WTC11 (cell line): ENCODE results near the gene GPC6. TPM values are rescaled to one million over a fixed set of nuclear protein-coding genes. Genes with fewer than 3 reads are reported as not detected.
A peak's percentile ranks its signal among the peaks of the same experiment; 100 is the strongest.

Experiments used
- ATAC-seq: fragments of 200-7000 bp; cut with Tn5 transposase; 2 replicates; pipeline ENCODE4 v1.10.0; 2021; ENCODE audit warnings: mild to moderate bottlenecking, moderate library complexity
- CTCF ChIA-PET: fragments of 300-600 bp; sonication (Branson Sonifier 250); formaldehyde crosslinking; loops from one replicate; lab custom pipeline; 2021; ENCODE audit warnings: antibody characterized with exemption; lab: Charles Lee
- POLR2A ChIA-PET: fragments of 350-600 bp; sonication (Branson Sonifier 250); formaldehyde crosslinking; loops from one replicate; lab custom pipeline; 2021; ENCODE audit warnings: antibody characterized with exemption; lab: Charles Lee
- DNase-seq: peaks from one replicate; pipeline ENCODE4 v3.0.0; 2021; ENCODE audit warnings: low spot score
- H3K27ac Mint-ChIP-seq: 2 replicates; pipeline ENCODE4 v1.8.0; 2021; ENCODE audit warnings: mixed read lengths
- H3K27me3 Mint-ChIP-seq: 2 replicates; pipeline ENCODE4 v1.8.0; 2021; ENCODE audit warnings: low read depth, mild to moderate bottlenecking, moderate library complexity, mixed read lengths
- H3K36me3 Mint-ChIP-seq: 2 replicates; pipeline ENCODE4 v1.8.0; 2021; ENCODE audit warnings: mixed read lengths
- H3K4me1 Mint-ChIP-seq: 2 replicates; pipeline ENCODE4 v1.8.0; 2022; ENCODE audit warnings: mixed read lengths
- H3K4me3 Mint-ChIP-seq: 2 replicates; pipeline ENCODE4 v1.8.0; 2021; ENCODE audit warnings: mild to moderate bottlenecking, moderate library complexity, mixed read lengths
- H3K9me3 Mint-ChIP-seq: 2 replicates; pipeline ENCODE4 v1.8.0; 2021; ENCODE audit warnings: mixed read lengths
- CBFB ChIP-seq: sonication (generic); formaldehyde crosslinking; IDR thresholded peaks from 2 replicates; pipeline ENCODE4 v1.8.1; 2022; ENCODE audit warnings: mild to moderate bottlenecking, low read depth, missing genetic modification reagents
- E2F1 ChIP-seq: sonication (generic); formaldehyde crosslinking; IDR thresholded peaks from 2 replicates; pipeline ENCODE4 v1.8.0; 2022; ENCODE audit warnings: mild to moderate bottlenecking, missing genetic modification reagents
- E2F5 ChIP-seq: sonication (generic); formaldehyde crosslinking; IDR thresholded peaks from 2 replicates; pipeline ENCODE4 v1.8.1; 2022; ENCODE audit warnings: mild to moderate bottlenecking, moderate library complexity, missing genetic modification reagents
- ESRRA ChIP-seq: sonication (generic); formaldehyde crosslinking; IDR thresholded peaks from 2 replicates; pipeline ENCODE4 v1.8.1; 2022; ENCODE audit warnings: mild to moderate bottlenecking, missing genetic modification reagents, borderline replicate concordance
- FOXJ3 ChIP-seq: sonication (generic); formaldehyde crosslinking; IDR thresholded peaks from 2 replicates; pipeline ENCODE4 v1.9.0; 2021; ENCODE audit warnings: missing genetic modification reagents, mild to moderate bottlenecking, borderline replicate concordance
- GABPB1 ChIP-seq: sonication (generic); formaldehyde crosslinking; IDR thresholded peaks from 2 replicates; pipeline ENCODE4 v1.8.1; 2023; ENCODE audit warnings: mild to moderate bottlenecking, missing genetic modification reagents
- GTF2I ChIP-seq: fragments of 250-450 bp; sonication (Bioruptor Pico); conservative IDR thresholded peaks from 2 replicates; pipeline ENCODE4 v1.4.0; 2021; ENCODE audit warnings: mild to moderate bottlenecking
- MYBL2 ChIP-seq: sonication (generic); formaldehyde crosslinking; IDR thresholded peaks from 2 replicates; pipeline ENCODE4 v1.8.1; 2023; ENCODE audit warnings: mild to moderate bottlenecking, moderate library complexity, missing genetic modification reagents
- NFYB ChIP-seq: sonication (generic); formaldehyde crosslinking; conservative IDR thresholded peaks from 2 replicates; pipeline ENCODE4 v1.8.0; 2022; ENCODE audit warnings: low read depth, missing genetic modification reagents
- NR3C1 ChIP-seq: sonication (generic); formaldehyde crosslinking; conservative IDR thresholded peaks from 2 replicates; pipeline ENCODE4 v1.8.1; 2023; ENCODE audit warnings: low read depth, mild to moderate bottlenecking, missing genetic modification reagents
- RORB ChIP-seq: fragments of 250-450 bp; sonication (Bioruptor Pico); IDR thresholded peaks from 2 replicates; pipeline ENCODE4 v1.9.0; 2021; ENCODE audit warnings: mild to moderate bottlenecking
- SMAD4 ChIP-seq: sonication (generic); formaldehyde crosslinking; IDR thresholded peaks from 2 replicates; pipeline ENCODE4 v1.8.0; 2022; ENCODE audit warnings: mild to moderate bottlenecking, missing genetic modification reagents
- SOX15 ChIP-seq: fragments of 250-450 bp; sonication (Bioruptor Pico); IDR thresholded peaks from 2 replicates; pipeline ENCODE4 v1.9.0; 2021; ENCODE audit warnings: mild to moderate bottlenecking
- TEAD1 ChIP-seq: sonication (generic); formaldehyde crosslinking; IDR thresholded peaks from 2 replicates; pipeline ENCODE4 v1.8.0; 2022; ENCODE audit warnings: mild to moderate bottlenecking, missing genetic modification reagents
- TEAD4 ChIP-seq: sonication (generic); formaldehyde crosslinking; IDR thresholded peaks from 2 replicates; pipeline ENCODE4 v1.8.0; 2022; ENCODE audit warnings: mild to moderate bottlenecking, missing genetic modification reagents
- TP53 ChIP-seq: sonication (generic); formaldehyde crosslinking; IDR thresholded peaks from 2 replicates; pipeline ENCODE4 v1.8.1; 2023; ENCODE audit warnings: mild to moderate bottlenecking, missing genetic modification reagents
- USF1 ChIP-seq: sonication (generic); formaldehyde crosslinking; IDR thresholded peaks from 2 replicates; pipeline ENCODE4 v1.8.0; 2022; ENCODE audit warnings: mild to moderate bottlenecking, missing genetic modification reagents
- ZNF138 ChIP-seq: sonication (generic); formaldehyde crosslinking; conservative IDR thresholded peaks from 2 replicates; pipeline ENCODE4 v1.8.1; 2022; ENCODE audit warnings: mild to moderate bottlenecking, moderate library complexity, missing genetic modification reagents
- ZNF219 ChIP-seq: sonication (generic); formaldehyde crosslinking; IDR thresholded peaks from 2 replicates; pipeline ENCODE4 v1.8.0; 2023; ENCODE audit warnings: missing genetic modification reagents, mild to moderate bottlenecking, borderline replicate concordance
- ZNF317 ChIP-seq: sonication (generic); formaldehyde crosslinking; IDR thresholded peaks from 2 replicates; pipeline ENCODE4 v1.8.1; 2023; ENCODE audit warnings: low read depth, mild to moderate bottlenecking, moderate library complexity, missing genetic modification reagents, borderline replicate concordance
- ZNF423 ChIP-seq: fragments of 250-450 bp; sonication (Bioruptor Pico); IDR thresholded peaks from 2 replicates; pipeline ENCODE4 v2.1.2; 2022; ENCODE audit warnings: mild to moderate bottlenecking, moderate library complexity
- total RNA-seq: library from RNA; stranded (reverse); gene quantifications from 3 replicates; pipeline ENCODE4 v1.2.3, GENCODE V29; 2021
- TF ChIP-seq, protein P1 (sequence below): sonication (generic); formaldehyde crosslinking; IDR thresholded peaks from 2 replicates; pipeline ENCODE4 v1.8.1; 2023; ENCODE audit warnings: mild to moderate bottlenecking, missing genetic modification reagents, moderate library complexity
- TF ChIP-seq, protein P2 (sequence below): sonication (generic); formaldehyde crosslinking; IDR thresholded peaks from 2 replicates; pipeline ENCODE4 v1.8.1; 2022; ENCODE audit warnings: missing genetic modification reagents, borderline replicate concordance
- TF ChIP-seq, protein P3 (sequence below): sonication (generic); formaldehyde crosslinking; IDR thresholded peaks from 2 replicates; pipeline ENCODE4 v1.8.1; 2022; ENCODE audit warnings: mild to moderate bottlenecking, missing genetic modification reagents, moderate library complexity, borderline replicate concordance

Gene GPC6
- total RNA-seq, 1 experiment from 2014 or later, result 19.5 TPM

DNA sequence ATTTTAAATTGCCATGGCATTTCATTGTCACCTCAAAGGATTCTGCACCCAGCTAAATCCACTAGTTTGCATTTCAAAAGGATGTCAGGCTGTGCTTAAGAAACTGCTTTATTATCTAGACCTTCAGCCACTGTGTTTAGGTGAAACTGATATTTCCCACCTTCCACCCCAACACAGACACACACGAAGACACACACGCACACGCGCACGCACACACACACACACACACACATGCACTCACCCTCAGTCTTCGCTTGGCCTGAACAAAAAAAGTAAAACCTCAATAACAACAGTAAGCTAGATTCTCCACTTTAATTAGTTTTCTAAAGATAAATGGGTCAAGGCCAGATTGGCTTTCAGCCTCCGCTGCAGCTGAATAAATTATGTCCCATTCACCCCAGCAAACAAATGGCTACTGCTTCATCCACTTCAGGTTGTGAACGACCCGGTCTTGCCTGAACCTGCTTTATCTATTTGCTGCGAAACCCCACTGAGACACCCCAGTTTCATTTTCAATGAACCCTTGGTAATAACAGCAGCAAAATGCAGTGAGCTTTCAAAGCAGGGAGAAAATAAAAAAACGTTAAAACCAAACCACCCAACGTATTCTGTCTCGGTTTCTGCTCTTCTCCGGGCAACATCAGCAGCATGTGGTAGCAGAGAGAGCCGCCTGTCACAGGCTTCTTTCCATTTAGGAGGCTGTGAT lies 1086.1 kb downstream of the GPC6 start:
- peak overlapping the region; percentile 7 for H3K4me3 Mint-ChIP-seq

GRCh38 chr13:94313321-94313910 lies 1086.8 kb downstream of the GPC6 start:
- no peaks in the 10 kb centered on the region for H3K27me3 Mint-ChIP-seq
- no peaks in the 10 kb centered on the region for H3K9me3 Mint-ChIP-seq
- ChIA-PET CTCF (no interaction called here), POLR2A (no interaction called here)
- DNase-seq (no peak), ATAC-seq (no peak)
- no peak overlapping the region for H3K4me3 Mint-ChIP-seq
- H3K36me3 Mint-ChIP-seq, result no peaks in the 10 kb centered on the region
- peaks cover 32% of the 10 kb centered on the region for H3K4me1 Mint-ChIP-seq
- no peak for TF ChIP-seq SOX15 (CRISPR knock-in tag)
- no peak for TF ChIP-seq SMAD4 (CRISPR knock-in tag)
- TF ChIP-seq FOXJ3, result no peak
- no peak for TF ChIP-seq TEAD4
- TF ChIP-seq, protein P1, sequence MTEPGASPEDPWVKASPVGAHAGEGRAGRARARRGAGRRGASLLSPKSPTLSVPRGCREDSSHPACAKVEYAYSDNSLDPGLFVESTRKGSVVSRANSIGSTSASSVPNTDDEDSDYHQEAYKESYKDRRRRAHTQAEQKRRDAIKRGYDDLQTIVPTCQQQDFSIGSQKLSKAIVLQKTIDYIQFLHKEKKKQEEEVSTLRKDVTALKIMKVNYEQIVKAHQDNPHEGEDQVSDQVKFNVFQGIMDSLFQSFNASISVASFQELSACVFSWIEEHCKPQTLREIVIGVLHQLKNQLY (CRISPR knock-in tag), result no peak
- no peak for TF ChIP-seq MYBL2
- no peak for TF ChIP-seq CBFB (CRISPR knock-in tag)
- TF ChIP-seq, all 79 proteins: peak for 0
- H3K27ac Mint-ChIP-seq, result no peak overlapping the region

More for the DNA sequence above, 1086.1 kb downstream of the GPC6 start:
- Mint-ChIP-seq H3K27me3 (no peaks in the 10 kb centered on the region), H3K36me3 (no peaks in the 10 kb centered on the region), H3K9me3 (no peaks in the 10 kb centered on the region), H3K4me1 (peaks cover 32% of the 10 kb centered on the region), H3K27ac (peak overlapping the region; percentile 25; the same call in 1 of the 2 replicates)
- DNase-seq (no peak), ATAC-seq (peak; percentile 56)
- ChIA-PET POLR2A (no interaction called here), CTCF (interaction anchor here (1.2 kb wide), 1 partner anchor 104 kb away, joined by 3 read pairs; no protein-coding TSS in a partner anchor)
- TF ChIP-seq NFYB, result no peak
- TF ChIP-seq SOX15 (CRISPR knock-in tag), result no peak
- no peak for TF ChIP-seq ZNF317 (CRISPR knock-in tag)
- no peak for TF ChIP-seq ESRRA (CRISPR knock-in tag)
- TF ChIP-seq ZNF138 (CRISPR knock-in tag), result no peak
- TF ChIP-seq ZNF219 (CRISPR knock-in tag), result no peak
- no peak for TF ChIP-seq USF1 (CRISPR knock-in tag)
- no peak for TF ChIP-seq TP53 (CRISPR knock-in tag)
- no peak for TF ChIP-seq RORB

GRCh38 chr13:94313926-94314325 lies 1087.3 kb downstream of the GPC6 start:
- ATAC-seq, result no peak
- DNase-seq, result no peak
- Mint-ChIP-seq H3K4me1 (peaks cover 32% of the 10 kb centered on the region), H3K36me3 (no peaks in the 10 kb centered on the region), H3K27me3 (no peaks in the 10 kb centered on the region), H3K4me3 (no peak overlapping the region), H3K27ac (no peak overlapping the region), H3K9me3 (no peaks in the 10 kb centered on the region)
- POLR2A ChIA-PET, result no interaction called here
- CTCF ChIA-PET, result no interaction called here
- no peak for TF ChIP-seq TEAD1 (CRISPR knock-in tag)
- no peak for TF ChIP-seq ZNF219 (CRISPR knock-in tag)
- no peak for TF ChIP-seq GABPB1 (CRISPR knock-in tag)
- no peak for TF ChIP-seq E2F5 (CRISPR knock-in tag)
- TF ChIP-seq ZNF423 (CRISPR knock-in tag), result no peak
- no peak for TF ChIP-seq SMAD4 (CRISPR knock-in tag)
- TF ChIP-seq NR3C1, result no peak
- TF ChIP-seq ZNF138 (CRISPR knock-in tag), result no peak
- no peak for TF ChIP-seq E2F1 (CRISPR knock-in tag)
- TF ChIP-seq, protein P2, sequence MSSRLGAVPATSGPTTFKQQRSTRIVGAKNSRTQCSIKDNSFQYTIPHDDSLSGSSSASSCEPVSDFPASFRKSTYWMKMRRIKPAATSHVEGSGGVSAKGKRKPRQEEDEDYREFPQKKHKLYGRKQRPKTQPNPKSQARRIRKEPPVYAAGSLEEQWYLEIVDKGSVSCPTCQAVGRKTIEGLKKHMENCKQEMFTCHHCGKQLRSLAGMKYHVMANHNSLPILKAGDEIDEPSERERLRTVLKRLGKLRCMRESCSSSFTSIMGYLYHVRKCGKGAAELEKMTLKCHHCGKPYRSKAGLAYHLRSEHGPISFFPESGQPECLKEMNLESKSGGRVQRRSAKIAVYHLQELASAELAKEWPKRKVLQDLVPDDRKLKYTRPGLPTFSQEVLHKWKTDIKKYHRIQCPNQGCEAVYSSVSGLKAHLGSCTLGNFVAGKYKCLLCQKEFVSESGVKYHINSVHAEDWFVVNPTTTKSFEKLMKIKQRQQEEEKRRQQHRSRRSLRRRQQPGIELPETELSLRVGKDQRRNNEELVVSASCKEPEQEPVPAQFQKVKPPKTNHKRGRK (CRISPR knock-in tag), result no peak
- TF ChIP-seq, protein P3, sequence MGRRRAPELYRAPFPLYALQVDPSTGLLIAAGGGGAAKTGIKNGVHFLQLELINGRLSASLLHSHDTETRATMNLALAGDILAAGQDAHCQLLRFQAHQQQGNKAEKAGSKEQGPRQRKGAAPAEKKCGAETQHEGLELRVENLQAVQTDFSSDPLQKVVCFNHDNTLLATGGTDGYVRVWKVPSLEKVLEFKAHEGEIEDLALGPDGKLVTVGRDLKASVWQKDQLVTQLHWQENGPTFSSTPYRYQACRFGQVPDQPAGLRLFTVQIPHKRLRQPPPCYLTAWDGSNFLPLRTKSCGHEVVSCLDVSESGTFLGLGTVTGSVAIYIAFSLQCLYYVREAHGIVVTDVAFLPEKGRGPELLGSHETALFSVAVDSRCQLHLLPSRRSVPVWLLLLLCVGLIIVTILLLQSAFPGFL (CRISPR knock-in tag), result no peak
- TF ChIP-seq GTF2I (CRISPR knock-in tag), result no peak
